Measurements from ENCODE around the gene GJA4.
"Not testable (repeated sequence)": the region's sequence is repeated elsewhere in the genome, so short reads cannot be mapped to it uniquely, and the experiment has no call there.

The GJA4 gene

GRCh38 chr1:34771573-34772371 lies 21.0 kb upstream of the GJA4 start:
- Histone ChIP-seq H3K36me3 (ENCODE audit: insufficient read depth, low read length) (no peaks in the 10 kb centered on the region), H3K27me3 (ENCODE audit: control insufficient read depth, insufficient read depth, low read length) (peaks cover 10% of the 10 kb centered on the region), H3K9me3 (replicated peaks; ENCODE audit: low read length) (no peaks in the 10 kb centered on the region), H3K4me1 (ENCODE audit: control insufficient read depth, insufficient read depth, low read length) (no peaks in the 10 kb centered on the region), H3K9ac (ENCODE audit: low read depth, low read length) (no peak overlapping the region), H3K4me3 (ENCODE audit: low read length) (no peak overlapping the region), H3K4me2 (ENCODE audit: low read length) (no peak overlapping the region)

- not testable (repeated sequence) for H3K9me3 ChIP-seq (replicated peaks; ENCODE audit: low read length); H3K4me3 ChIP-seq (ENCODE audit: low read length); H3K36me3 ChIP-seq (ENCODE audit: insufficient read depth, low read length); H3K4me1 ChIP-seq (ENCODE audit: control insufficient read depth, insufficient read depth, low read length); H3K9ac ChIP-seq (ENCODE audit: low read depth, low read length); H3K4me2 ChIP-seq (ENCODE audit: low read length)
- peaks cover 14% of the 10 kb centered on the region for H3K27me3 ChIP-seq (ENCODE audit: control insufficient read depth, insufficient read depth, low read length)
Observed at GRCh38 chr1:34773114-34773513, 19.7 kb upstream of the GJA4 start.

GRCh38 chr1:34774957-34775356 lies 17.8 kb upstream of the GJA4 start:
- Histone ChIP-seq H3K4me2 (ENCODE audit: low read length) (no peak overlapping the region), H3K4me1 (ENCODE audit: control insufficient read depth, insufficient read depth, low read length) (no peaks in the 10 kb centered on the region), H3K9ac (ENCODE audit: low read depth, low read length) (no peak overlapping the region), H3K9me3 (replicated peaks; ENCODE audit: low read length) (no peaks in the 10 kb centered on the region), H3K27me3 (ENCODE audit: control insufficient read depth, insufficient read depth, low read length) (peaks cover 28% of the 10 kb centered on the region), H3K4me3 (ENCODE audit: low read length) (no peak overlapping the region), H3K36me3 (ENCODE audit: insufficient read depth, low read length) (no peaks in the 10 kb centered on the region)

GRCh38 chr1:34776911-34777310 lies 15.9 kb upstream of the GJA4 start:
- H3K4me1 ChIP-seq (ENCODE audit: control insufficient read depth, insufficient read depth, low read length): peaks cover 10% of the 10 kb centered on the region
- no peak overlapping the region for H3K4me2 ChIP-seq (ENCODE audit: low read length)
- no peak overlapping the region for H3K9ac ChIP-seq (ENCODE audit: low read depth, low read length)
- no peaks in the 10 kb centered on the region for H3K9me3 ChIP-seq (replicated peaks; ENCODE audit: low read length)
- no peak overlapping the region for H3K4me3 ChIP-seq (ENCODE audit: low read length)
- no peaks in the 10 kb centered on the region for H3K36me3 ChIP-seq (ENCODE audit: insufficient read depth, low read length)
- peaks cover 42% of the 10 kb centered on the region for H3K27me3 ChIP-seq (ENCODE audit: control insufficient read depth, insufficient read depth, low read length)

GRCh38 chr1:34777519-34778321 lies 15.1 kb upstream of the GJA4 start:
- H3K9ac ChIP-seq (ENCODE audit: low read depth, low read length): no peak overlapping the region
- no peak overlapping the region for H3K4me3 ChIP-seq (ENCODE audit: low read length)
- no peaks in the 10 kb centered on the region for H3K36me3 ChIP-seq (ENCODE audit: insufficient read depth, low read length)
- no peak overlapping the region for H3K4me2 ChIP-seq (ENCODE audit: low read length)
- H3K9me3 ChIP-seq (replicated peaks; ENCODE audit: low read length): no peaks in the 10 kb centered on the region
- peaks cover 10% of the 10 kb centered on the region for H3K4me1 ChIP-seq (ENCODE audit: control insufficient read depth, insufficient read depth, low read length)
- H3K27me3 ChIP-seq (ENCODE audit: control insufficient read depth, insufficient read depth, low read length): peaks cover 50% of the 10 kb centered on the region

- Histone ChIP-seq H3K4me2 (ENCODE audit: low read length) (no peak overlapping the region), H3K27me3 (ENCODE audit: control insufficient read depth, insufficient read depth, low read length) (peaks cover 52% of the 10 kb centered on the region), H3K4me3 (ENCODE audit: low read length) (no peak overlapping the region), H3K9ac (ENCODE audit: low read depth, low read length) (no peak overlapping the region), H3K36me3 (ENCODE audit: insufficient read depth, low read length) (no peaks in the 10 kb centered on the region), H3K4me1 (ENCODE audit: control insufficient read depth, insufficient read depth, low read length) (peaks cover 11% of the 10 kb centered on the region), H3K9me3 (replicated peaks; ENCODE audit: low read length) (no peaks in the 10 kb centered on the region)
Observed at GRCh38 chr1:34778381-34778780, 14.4 kb upstream of the GJA4 start.

- no peaks in the 10 kb centered on the region for H3K9me3 ChIP-seq (replicated peaks; ENCODE audit: low read length)
- peaks cover 52% of the 10 kb centered on the region for H3K27me3 ChIP-seq (ENCODE audit: control insufficient read depth, insufficient read depth, low read length)
- H3K4me3 ChIP-seq (ENCODE audit: low read length): no peak overlapping the region
- no peak overlapping the region for H3K4me2 ChIP-seq (ENCODE audit: low read length)
- H3K36me3 ChIP-seq (ENCODE audit: insufficient read depth, low read length): no peaks in the 10 kb centered on the region
- H3K9ac ChIP-seq (ENCODE audit: low read depth, low read length): no peak overlapping the region
- H3K4me1 ChIP-seq (ENCODE audit: control insufficient read depth, insufficient read depth, low read length): peaks cover 17% of the 10 kb centered on the region
Observed at GRCh38 chr1:34779005-34779404, 13.8 kb upstream of the GJA4 start.

GRCh38 chr1:34779526-34779925 lies 13.3 kb upstream of the GJA4 start:
- Histone ChIP-seq H3K27me3 (ENCODE audit: control insufficient read depth, insufficient read depth, low read length) (peaks cover 52% of the 10 kb centered on the region), H3K4me3 (ENCODE audit: low read length) (no peak overlapping the region), H3K9me3 (replicated peaks; ENCODE audit: low read length) (no peaks in the 10 kb centered on the region), H3K9ac (ENCODE audit: low read depth, low read length) (no peak overlapping the region), H3K4me1 (ENCODE audit: control insufficient read depth, insufficient read depth, low read length) (peaks cover 17% of the 10 kb centered on the region), H3K36me3 (ENCODE audit: insufficient read depth, low read length) (no peaks in the 10 kb centered on the region), H3K4me2 (ENCODE audit: low read length) (no peak overlapping the region)

- Histone ChIP-seq H3K4me3 (ENCODE audit: low read length) (no peak overlapping the region), H3K27me3 (ENCODE audit: control insufficient read depth, insufficient read depth, low read length) (peaks cover 52% of the 10 kb centered on the region), H3K9me3 (replicated peaks; ENCODE audit: low read length) (no peaks in the 10 kb centered on the region), H3K4me1 (ENCODE audit: control insufficient read depth, insufficient read depth, low read length) (peaks cover 17% of the 10 kb centered on the region), H3K36me3 (ENCODE audit: insufficient read depth, low read length) (no peaks in the 10 kb centered on the region), H3K9ac (ENCODE audit: low read depth, low read length) (no peak overlapping the region), H3K4me2 (ENCODE audit: low read length) (no peak overlapping the region)
Observed at GRCh38 chr1:34779962-34780361, 12.8 kb upstream of the GJA4 start.

- no peak overlapping the region for H3K9ac ChIP-seq (ENCODE audit: low read depth, low read length)
- no peak overlapping the region for H3K4me3 ChIP-seq (ENCODE audit: low read length)
- H3K27me3 ChIP-seq (ENCODE audit: control insufficient read depth, insufficient read depth, low read length): peaks cover 49% of the 10 kb centered on the region
- H3K4me2 ChIP-seq (ENCODE audit: low read length): no peak overlapping the region
- peaks cover 17% of the 10 kb centered on the region for H3K4me1 ChIP-seq (ENCODE audit: control insufficient read depth, insufficient read depth, low read length)
- no peaks in the 10 kb centered on the region for H3K36me3 ChIP-seq (ENCODE audit: insufficient read depth, low read length)
- no peaks in the 10 kb centered on the region for H3K9me3 ChIP-seq (replicated peaks; ENCODE audit: low read length)
Observed at GRCh38 chr1:34780528-34780927, 12.3 kb upstream of the GJA4 start.

GRCh38 chr1:34781071-34781843 lies 11.5 kb upstream of the GJA4 start, which contains the start of gene GJB3:
TSS of gene GJB3 (plus strand) at chr1:34781214. CDS start at chr1:34784763, 3,549 bp downstream.
- H3K27me3 ChIP-seq (ENCODE audit: control insufficient read depth, insufficient read depth, low read length): peaks cover 49% of the 10 kb centered on the region
- H3K4me3 ChIP-seq (ENCODE audit: low read length): peak within 1 kb of the TSS; percentile 57
- peaks cover 17% of the 10 kb centered on the region for H3K4me1 ChIP-seq (ENCODE audit: control insufficient read depth, insufficient read depth, low read length)
- H3K36me3 ChIP-seq (ENCODE audit: insufficient read depth, low read length): no peaks in the 10 kb centered on the region
- no peak within 1 kb of the TSS for H3K9ac ChIP-seq (ENCODE audit: low read depth, low read length)
- H3K4me2 ChIP-seq (ENCODE audit: low read length): peak within 1 kb of the TSS; percentile 74
- no peaks in the 10 kb centered on the region for H3K9me3 ChIP-seq (replicated peaks; ENCODE audit: low read length)

All from skeletal muscle satellite cell (primary cell).